AG09319 (cell line): ENCODE results near the gene PDZD2.
"Not testable (repeated sequence)": the region's sequence is repeated elsewhere in the genome, so short reads cannot be mapped to it uniquely, and the experiment has no call there.

Experiments
- DNase-seq: peaks from one replicate; pipeline ENCODE4 v3.0.0-alpha.2; 2010; ENCODE audit warnings: low read depth; ENCODE audit errors: extremely low read depth
- TF ChIP-seq, protein P1 (sequence below): IDR thresholded peaks from 2 replicates; pipeline ENCODE4 v1.5.1; 2011; ENCODE audit warnings: low read depth, mild to moderate bottlenecking, inconsistent platforms, low read length, moderate library complexity

The PDZD2 gene

GRCh38 chr5:32072054-32072453 is 433.1 kb downstream of the PDZD2 start:
- TF ChIP-seq, protein P1, sequence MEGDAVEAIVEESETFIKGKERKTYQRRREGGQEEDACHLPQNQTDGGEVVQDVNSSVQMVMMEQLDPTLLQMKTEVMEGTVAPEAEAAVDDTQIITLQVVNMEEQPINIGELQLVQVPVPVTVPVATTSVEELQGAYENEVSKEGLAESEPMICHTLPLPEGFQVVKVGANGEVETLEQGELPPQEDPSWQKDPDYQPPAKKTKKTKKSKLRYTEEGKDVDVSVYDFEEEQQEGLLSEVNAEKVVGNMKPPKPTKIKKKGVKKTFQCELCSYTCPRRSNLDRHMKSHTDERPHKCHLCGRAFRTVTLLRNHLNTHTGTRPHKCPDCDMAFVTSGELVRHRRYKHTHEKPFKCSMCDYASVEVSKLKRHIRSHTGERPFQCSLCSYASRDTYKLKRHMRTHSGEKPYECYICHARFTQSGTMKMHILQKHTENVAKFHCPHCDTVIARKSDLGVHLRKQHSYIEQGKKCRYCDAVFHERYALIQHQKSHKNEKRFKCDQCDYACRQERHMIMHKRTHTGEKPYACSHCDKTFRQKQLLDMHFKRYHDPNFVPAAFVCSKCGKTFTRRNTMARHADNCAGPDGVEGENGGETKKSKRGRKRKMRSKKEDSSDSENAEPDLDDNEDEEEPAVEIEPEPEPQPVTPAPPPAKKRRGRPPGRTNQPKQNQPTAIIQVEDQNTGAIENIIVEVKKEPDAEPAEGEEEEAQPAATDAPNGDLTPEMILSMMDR = no peak
- no peak for DNase-seq

GRCh38 chr5:32074401-32074800 is 435.5 kb downstream of the PDZD2 start:
- TF ChIP-seq, protein P1 = no peak
- no peak for DNase-seq

- TF ChIP-seq, protein P1 = peak; percentile 74
- no peak for DNase-seq
Observed at GRCh38 chr5:32076699-32077695, 438.1 kb downstream of the PDZD2 start.

DNA sequence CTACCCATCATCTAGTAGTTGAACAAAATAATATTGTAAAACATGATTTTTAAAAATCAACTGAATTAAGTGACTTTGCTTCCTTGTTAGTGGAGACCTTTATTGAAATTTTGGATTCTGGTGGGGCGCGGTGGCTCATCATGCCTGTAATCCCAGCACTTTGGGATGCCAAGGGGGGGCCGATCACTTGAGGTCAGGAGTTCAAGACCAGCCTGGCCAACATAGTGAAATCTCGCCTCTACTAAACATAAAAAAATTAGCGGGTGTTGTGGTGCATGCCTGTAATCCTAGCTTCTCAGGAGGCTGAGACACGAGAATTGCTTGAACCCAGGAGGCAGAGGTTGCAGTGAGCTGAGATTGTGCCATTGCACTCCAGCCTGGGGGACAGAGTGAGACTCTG is 439.9 kb downstream of the PDZD2 start:
- not testable (repeated sequence) for DNase-seq

DNA sequence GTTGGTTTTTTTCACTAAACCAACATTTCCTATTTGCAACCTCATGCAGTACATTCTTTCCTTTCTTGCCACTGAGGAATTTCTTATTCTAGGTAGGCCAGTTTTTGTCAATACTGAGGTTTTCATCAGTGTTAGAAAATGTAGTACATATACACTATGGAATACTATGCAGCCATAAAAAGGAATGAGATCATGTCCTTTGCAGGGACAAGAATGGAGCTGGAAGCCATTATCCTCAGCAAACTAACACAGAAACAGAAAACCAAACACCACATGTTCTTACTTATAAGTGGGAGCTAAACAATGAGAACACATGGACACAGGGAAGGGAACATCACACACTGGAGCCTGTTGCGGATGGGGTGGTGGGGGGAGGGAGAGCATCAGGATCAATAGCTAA is 441.6 kb downstream of the PDZD2 start:
- DNase-seq = not testable (repeated sequence)

DNA sequence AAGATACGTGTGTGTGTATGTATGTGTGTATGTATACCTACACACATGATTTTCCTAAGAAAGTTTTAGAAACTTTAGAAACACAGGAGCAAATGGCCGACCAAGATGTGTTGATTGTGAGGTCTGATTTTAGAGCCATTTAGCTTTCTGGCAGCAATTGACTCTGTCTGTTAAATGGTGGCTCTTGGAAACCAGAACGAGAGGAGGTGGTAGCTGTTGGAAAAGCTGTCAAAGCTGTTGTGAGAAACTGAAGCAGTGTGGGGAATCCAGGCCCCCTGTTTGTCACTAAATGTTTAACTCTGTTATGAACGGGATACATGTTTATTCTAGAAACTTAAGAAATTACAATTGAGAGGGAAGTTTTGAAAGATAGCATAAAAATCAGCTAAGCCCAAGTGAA is 443.8 kb downstream of the PDZD2 start:
- TF ChIP-seq, protein P1 = no peak
- no peak for DNase-seq

DNA sequence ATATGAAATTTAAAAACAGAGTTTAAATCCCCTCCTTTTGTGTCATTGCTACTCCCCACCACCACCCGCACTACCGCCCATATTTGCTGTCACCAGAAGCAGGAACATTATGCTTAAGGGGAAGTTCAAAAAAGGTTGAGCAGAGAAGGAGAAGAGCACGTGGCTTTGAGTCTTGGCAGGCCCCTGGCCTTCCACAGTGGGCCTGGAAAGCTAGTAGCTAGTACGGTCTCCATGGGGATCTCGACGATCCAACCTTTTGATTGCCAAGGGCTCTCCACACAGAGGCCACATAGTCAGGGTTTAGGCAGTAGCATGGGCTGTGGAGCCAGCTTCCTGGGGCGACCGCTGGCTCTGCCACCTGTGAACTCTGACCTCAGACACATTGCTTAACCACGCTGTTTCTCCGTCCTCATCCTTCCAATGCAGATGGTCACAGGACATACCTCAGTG is 445.1 kb downstream of the PDZD2 start:
- DNase-seq = no peak
- TF ChIP-seq, protein P1 = no peak

GRCh38 chr5:32087086-32088082 is 448.5 kb downstream of the PDZD2 start:
- no peak for DNase-seq
- TF ChIP-seq, protein P1 = no peak
